ENCODE measurements around the gene ABT1.

Gene ABT1

GRCh38 chr6:26593278-26594130, 3.2 kb upstream of the ABT1 start:
- H3K9ac ChIP-seq (ENCODE audit: low read depth in 1 of 2, low read length in 2 of 2), result no peak overlapping the region
- H3K4me3 ChIP-seq (ENCODE audit: low read length in 2 of 2), result no peak overlapping the region
- peaks cover 4 to 7% of the 10 kb centered on the region in 2 donors for H3K36me3 ChIP-seq (ENCODE audit: control insufficient read depth in 2 of 2, insufficient read depth in 2 of 2, low read length in 2 of 2)
- H3K4me1 ChIP-seq (ENCODE audit: control insufficient read depth in 2 of 2, insufficient read depth in 2 of 2, low read length in 2 of 2), result peaks cover 9 to 17% of the 10 kb centered on the region in 2 donors
- H3K27me3 ChIP-seq (ENCODE audit: control insufficient read depth in 2 of 2, insufficient read depth in 2 of 2, low read length in 2 of 2), result peaks cover 12 to 18% of the 10 kb centered on the region in 2 donors
- H3K27ac ChIP-seq (ENCODE audit: low read depth in 2 of 2, low read length in 2 of 2), result no peak overlapping the region
- H3K9me3 ChIP-seq (ENCODE audit: control insufficient read depth in 2 of 2, low read length in 2 of 2), result no peaks in the 10 kb centered on the region

- no peak overlapping the region for H3K4me3 ChIP-seq (ENCODE audit: low read length in 2 of 2)
- H3K36me3 ChIP-seq (ENCODE audit: control insufficient read depth in 2 of 2, insufficient read depth in 2 of 2, low read length in 2 of 2), result peaks cover 10 to 13% of the 10 kb centered on the region in 2 donors
- peaks cover 12 to 18% of the 10 kb centered on the region in 2 donors for H3K27me3 ChIP-seq (ENCODE audit: control insufficient read depth in 2 of 2, insufficient read depth in 2 of 2, low read length in 2 of 2)
- H3K9ac ChIP-seq (ENCODE audit: low read depth in 1 of 2, low read length in 2 of 2), result no peak overlapping the region
- H3K4me1 ChIP-seq (ENCODE audit: control insufficient read depth in 2 of 2, insufficient read depth in 2 of 2, low read length in 2 of 2), result peaks cover 9 to 17% of the 10 kb centered on the region in 2 donors
- H3K9me3 ChIP-seq (ENCODE audit: control insufficient read depth in 2 of 2, low read length in 2 of 2), result no peaks in the 10 kb centered on the region
- H3K27ac ChIP-seq (ENCODE audit: low read depth in 2 of 2, low read length in 2 of 2), result no peak overlapping the region
Observed at GRCh38 chr6:26594131-26594498, 2.6 kb upstream of the ABT1 start.

GRCh38 chr6:26594730-26595632, 1.8 kb upstream of the ABT1 start:
- H3K9ac ChIP-seq (ENCODE audit: low read depth in 1 of 2, low read length in 2 of 2), result peak overlapping the region in 1 of 2 donors; percentile 73
- H3K27ac ChIP-seq (ENCODE audit: low read depth in 2 of 2, low read length in 2 of 2), result peak overlapping the region in 1 of 2 donors; percentile 57
- H3K4me3 ChIP-seq (ENCODE audit: low read length in 2 of 2), result peak overlapping the region; percentile 90 to 99
- H3K36me3 ChIP-seq (ENCODE audit: control insufficient read depth in 2 of 2, insufficient read depth in 2 of 2, low read length in 2 of 2), result peaks cover 18 to 22% of the 10 kb centered on the region in 2 donors
- peaks cover 12 to 18% of the 10 kb centered on the region in 2 donors for H3K27me3 ChIP-seq (ENCODE audit: control insufficient read depth in 2 of 2, insufficient read depth in 2 of 2, low read length in 2 of 2)
- H3K9me3 ChIP-seq (ENCODE audit: control insufficient read depth in 2 of 2, low read length in 2 of 2), result no peaks in the 10 kb centered on the region
- peaks cover 9 to 17% of the 10 kb centered on the region in 2 donors for H3K4me1 ChIP-seq (ENCODE audit: control insufficient read depth in 2 of 2, insufficient read depth in 2 of 2, low read length in 2 of 2)

- peak overlapping the region; percentile 90 to 99 for H3K4me3 ChIP-seq (ENCODE audit: low read length in 2 of 2)
- H3K9me3 ChIP-seq (ENCODE audit: control insufficient read depth in 2 of 2, low read length in 2 of 2), result no peaks in the 10 kb centered on the region
Observed at GRCh38 chr6:26595669-26596269, 984 bp upstream of the ABT1 start.

GRCh38 chr6:26597389-26597766, 625 bp downstream of the ABT1 start:
- peaks cover 18 to 27% of the 10 kb centered on the region in 2 donors for H3K36me3 ChIP-seq (ENCODE audit: control insufficient read depth in 2 of 2, insufficient read depth in 2 of 2, low read length in 2 of 2)

More at GRCh38 chr6:26595669-26596269, 984 bp upstream of the ABT1 start:
- peak overlapping the region; percentile 57 to 63 for H3K27ac ChIP-seq (ENCODE audit: low read depth in 2 of 2, low read length in 2 of 2)
- H3K4me1 ChIP-seq (ENCODE audit: control insufficient read depth in 2 of 2, insufficient read depth in 2 of 2, low read length in 2 of 2), result peaks cover 9 to 17% of the 10 kb centered on the region in 2 donors
- H3K27me3 ChIP-seq (ENCODE audit: control insufficient read depth in 2 of 2, insufficient read depth in 2 of 2, low read length in 2 of 2), result peaks cover 12 to 18% of the 10 kb centered on the region in 2 donors
- H3K9ac ChIP-seq (ENCODE audit: low read depth in 1 of 2, low read length in 2 of 2), result peak overlapping the region; percentile 61 to 73
- H3K36me3 ChIP-seq (ENCODE audit: control insufficient read depth in 2 of 2, insufficient read depth in 2 of 2, low read length in 2 of 2), result peaks cover 18 to 27% of the 10 kb centered on the region in 2 donors

GRCh38 chr6:26597821-26598220, 1.1 kb downstream of the ABT1 start:
- peak overlapping the region; percentile 90 to 99 for H3K4me3 ChIP-seq (ENCODE audit: low read length in 2 of 2)
- peaks cover 5 to 7% of the 10 kb centered on the region in 2 donors for H3K27me3 ChIP-seq (ENCODE audit: control insufficient read depth in 2 of 2, insufficient read depth in 2 of 2, low read length in 2 of 2)
- H3K4me1 ChIP-seq (ENCODE audit: control insufficient read depth in 2 of 2, insufficient read depth in 2 of 2, low read length in 2 of 2), result peaks cover 9 to 17% of the 10 kb centered on the region in 2 donors
- H3K9ac ChIP-seq (ENCODE audit: low read depth in 1 of 2, low read length in 2 of 2), result peak overlapping the region; percentile 93 to 96
- H3K36me3 ChIP-seq (ENCODE audit: control insufficient read depth in 2 of 2, insufficient read depth in 2 of 2, low read length in 2 of 2), result peaks cover 18 to 27% of the 10 kb centered on the region in 2 donors
- H3K27ac ChIP-seq (ENCODE audit: low read depth in 2 of 2, low read length in 2 of 2), result peak overlapping the region in 1 of 2 donors; percentile 84
- no peaks in the 10 kb centered on the region for H3K9me3 ChIP-seq (ENCODE audit: control insufficient read depth in 2 of 2, low read length in 2 of 2)

More at GRCh38 chr6:26597389-26597766, 625 bp downstream of the ABT1 start:
- peaks cover 7 to 12% of the 10 kb centered on the region in 2 donors for H3K27me3 ChIP-seq (ENCODE audit: control insufficient read depth in 2 of 2, insufficient read depth in 2 of 2, low read length in 2 of 2)
- peak overlapping the region; percentile 93 to 96 for H3K9ac ChIP-seq (ENCODE audit: low read depth in 1 of 2, low read length in 2 of 2)
- H3K4me3 ChIP-seq (ENCODE audit: low read length in 2 of 2), result peak overlapping the region; percentile 90 to 99
- H3K9me3 ChIP-seq (ENCODE audit: control insufficient read depth in 2 of 2, low read length in 2 of 2), result no peaks in the 10 kb centered on the region
- H3K4me1 ChIP-seq (ENCODE audit: control insufficient read depth in 2 of 2, insufficient read depth in 2 of 2, low read length in 2 of 2), result peaks cover 9 to 17% of the 10 kb centered on the region in 2 donors
- H3K27ac ChIP-seq (ENCODE audit: low read depth in 2 of 2, low read length in 2 of 2), result peak overlapping the region in 1 of 2 donors; percentile 84

GRCh38 chr6:26598267-26598666, 1.5 kb downstream of the ABT1 start:
- H3K9me3 ChIP-seq (ENCODE audit: control insufficient read depth in 2 of 2, low read length in 2 of 2), result no peaks in the 10 kb centered on the region
- H3K4me1 ChIP-seq (ENCODE audit: control insufficient read depth in 2 of 2, insufficient read depth in 2 of 2, low read length in 2 of 2), result peaks cover 9 to 17% of the 10 kb centered on the region in 2 donors
- H3K4me3 ChIP-seq (ENCODE audit: low read length in 2 of 2), result no peak overlapping the region
- peaks cover 3 to 6% of the 10 kb centered on the region in 2 donors for H3K27me3 ChIP-seq (ENCODE audit: control insufficient read depth in 2 of 2, insufficient read depth in 2 of 2, low read length in 2 of 2)
- H3K36me3 ChIP-seq (ENCODE audit: control insufficient read depth in 2 of 2, insufficient read depth in 2 of 2, low read length in 2 of 2), result peaks cover 18 to 27% of the 10 kb centered on the region in 2 donors
- no peak overlapping the region for H3K27ac ChIP-seq (ENCODE audit: low read depth in 2 of 2, low read length in 2 of 2)
- no peak overlapping the region for H3K9ac ChIP-seq (ENCODE audit: low read depth in 1 of 2, low read length in 2 of 2)

- Histone ChIP-seq H3K4me3 (ENCODE audit: low read length in 2 of 2) (no peak overlapping the region), H3K27ac (ENCODE audit: low read depth in 2 of 2, low read length in 2 of 2) (no peak overlapping the region), H3K9ac (ENCODE audit: low read depth in 1 of 2, low read length in 2 of 2) (no peak overlapping the region), H3K36me3 (ENCODE audit: control insufficient read depth in 2 of 2, insufficient read depth in 2 of 2, low read length in 2 of 2) (peaks cover 18 to 27% of the 10 kb centered on the region in 2 donors), H3K27me3 (ENCODE audit: control insufficient read depth in 2 of 2, insufficient read depth in 2 of 2, low read length in 2 of 2) (peaks cover 0 to 3% of the 10 kb centered on the region in 2 donors), H3K9me3 (ENCODE audit: control insufficient read depth in 2 of 2, low read length in 2 of 2) (no peaks in the 10 kb centered on the region), H3K4me1 (ENCODE audit: control insufficient read depth in 2 of 2, insufficient read depth in 2 of 2, low read length in 2 of 2) (peaks cover 9 to 17% of the 10 kb centered on the region in 2 donors)
Observed at GRCh38 chr6:26599134-26599533, 2.4 kb downstream of the ABT1 start.

GRCh38 chr6:26599591-26599990, 2.8 kb downstream of the ABT1 start:
- H3K4me1 ChIP-seq (ENCODE audit: control insufficient read depth in 2 of 2, insufficient read depth in 2 of 2, low read length in 2 of 2), result peaks cover 9 to 17% of the 10 kb centered on the region in 2 donors
- H3K9me3 ChIP-seq (ENCODE audit: control insufficient read depth in 2 of 2, low read length in 2 of 2), result no peaks in the 10 kb centered on the region
- peaks cover 18 to 27% of the 10 kb centered on the region in 2 donors for H3K36me3 ChIP-seq (ENCODE audit: control insufficient read depth in 2 of 2, insufficient read depth in 2 of 2, low read length in 2 of 2)
- no peak overlapping the region for H3K27ac ChIP-seq (ENCODE audit: low read depth in 2 of 2, low read length in 2 of 2)
- no peaks in the 10 kb centered on the region for H3K27me3 ChIP-seq (ENCODE audit: control insufficient read depth in 2 of 2, insufficient read depth in 2 of 2, low read length in 2 of 2)
- H3K4me3 ChIP-seq (ENCODE audit: low read length in 2 of 2), result no peak overlapping the region
- no peak overlapping the region for H3K9ac ChIP-seq (ENCODE audit: low read depth in 1 of 2, low read length in 2 of 2)

All from mucosa of rectum (tissue), 2 donors.